Osteoblast (primary cell): Measurements from ENCODE around the gene SLC39A11. TPM values are rescaled to one million over a fixed set of nuclear protein-coding genes. Genes with fewer than 3 reads are reported as not detected.

ENCODE experiments used
- DNase-seq: peaks from one replicate; pipeline ENCODE4 v3.0.0; 2011; ENCODE audit warnings: low spot score, mixed read lengths; ENCODE audit not compliant: insufficient read length; ENCODE audit errors: missing footprints
- H2AFZ ChIP-seq: 2 replicates; pipeline ENCODE4 v1.6.0; 2011; ENCODE audit warnings: mild to moderate bottlenecking, low read length
- H3K27ac ChIP-seq: 2 replicates; pipeline ENCODE4 v1.5.1; 2011; ENCODE audit warnings: mild to moderate bottlenecking, low read depth, low read length, moderate library complexity
- H3K27me3 ChIP-seq: 2 replicates; pipeline ENCODE4 v1.6.0; 2012; ENCODE audit warnings: mild to moderate bottlenecking, control low read depth, inconsistent platforms, low read length, moderate library complexity; ENCODE audit not compliant: insufficient read depth
- H3K36me3 ChIP-seq: 2 replicates; pipeline ENCODE4 v1.5.1; 2011; ENCODE audit warnings: mild to moderate bottlenecking, low read length, control low read depth, moderate library complexity; ENCODE audit not compliant: insufficient read depth
- H3K4me1 ChIP-seq: 2 replicates; pipeline ENCODE4 v1.5.1; 2011; ENCODE audit warnings: mild to moderate bottlenecking, low read length, control low read depth, moderate library complexity; ENCODE audit not compliant: insufficient read depth
- H3K4me2 ChIP-seq: 2 replicates; pipeline ENCODE4 v1.6.0; 2011; ENCODE audit warnings: mild to moderate bottlenecking, low read length; ENCODE audit not compliant: insufficient read depth
- H3K4me3 ChIP-seq: fragments of 200-600 bp; sonication (generic); 3 replicates; pipeline ENCODE4 v1.5.1; 2012; ENCODE audit warnings: mild to moderate bottlenecking, low read length, inconsistent platforms; ENCODE audit not compliant: insufficient read depth
- H3K79me2 ChIP-seq: 2 replicates; pipeline ENCODE4 v1.6.0; 2012; ENCODE audit warnings: mild to moderate bottlenecking, low read length, control low read depth, inconsistent platforms; ENCODE audit not compliant: insufficient read depth
- H3K9me3 ChIP-seq: 2 replicates; pipeline ENCODE4 v1.5.1; 2011; ENCODE audit warnings: low read depth, low read length, control low read depth
- H4K20me1 ChIP-seq: 2 replicates; pipeline ENCODE4 v1.6.0; 2012; ENCODE audit warnings: mild to moderate bottlenecking, low read length, control low read depth; ENCODE audit not compliant: insufficient read depth
- total RNA-seq: library from RNA; depleted of rRNA; stranded (reverse); fragments of >200 nt; gene quantifications from 2 replicates; pipeline ENCODE4 v1.2.3, GENCODE V29; 2012
- TF ChIP-seq, protein P1 (sequence below): IDR thresholded peaks from 2 replicates; pipeline ENCODE4 v1.5.1; 2011; ENCODE audit warnings: mild to moderate bottlenecking, low read depth, low read length, moderate library complexity; ENCODE audit errors: extremely low read depth

The SLC39A11 gene
- total RNA-seq, 1 donor: 27.1 TPM

GRCh38 chr17:72644492-72644891 lies 448.0 kb downstream of the SLC39A11 start:
- peak; percentile 74 for DNase-seq
- Histone ChIP-seq H3K36me3 (no peaks in the 10 kb centered on the region), H3K27ac (no peak overlapping the region), H3K4me3 (no peak overlapping the region), H3K4me1 (no peaks in the 10 kb centered on the region), H3K9me3 (no peaks in the 10 kb centered on the region), H3K27me3 (peaks cover 13% of the 10 kb centered on the region), H4K20me1 (no peaks in the 10 kb centered on the region), H2AFZ (no peak overlapping the region), H3K79me2 (no peaks in the 10 kb centered on the region), H3K4me2 (no peak overlapping the region)
- TF ChIP-seq, protein P1, sequence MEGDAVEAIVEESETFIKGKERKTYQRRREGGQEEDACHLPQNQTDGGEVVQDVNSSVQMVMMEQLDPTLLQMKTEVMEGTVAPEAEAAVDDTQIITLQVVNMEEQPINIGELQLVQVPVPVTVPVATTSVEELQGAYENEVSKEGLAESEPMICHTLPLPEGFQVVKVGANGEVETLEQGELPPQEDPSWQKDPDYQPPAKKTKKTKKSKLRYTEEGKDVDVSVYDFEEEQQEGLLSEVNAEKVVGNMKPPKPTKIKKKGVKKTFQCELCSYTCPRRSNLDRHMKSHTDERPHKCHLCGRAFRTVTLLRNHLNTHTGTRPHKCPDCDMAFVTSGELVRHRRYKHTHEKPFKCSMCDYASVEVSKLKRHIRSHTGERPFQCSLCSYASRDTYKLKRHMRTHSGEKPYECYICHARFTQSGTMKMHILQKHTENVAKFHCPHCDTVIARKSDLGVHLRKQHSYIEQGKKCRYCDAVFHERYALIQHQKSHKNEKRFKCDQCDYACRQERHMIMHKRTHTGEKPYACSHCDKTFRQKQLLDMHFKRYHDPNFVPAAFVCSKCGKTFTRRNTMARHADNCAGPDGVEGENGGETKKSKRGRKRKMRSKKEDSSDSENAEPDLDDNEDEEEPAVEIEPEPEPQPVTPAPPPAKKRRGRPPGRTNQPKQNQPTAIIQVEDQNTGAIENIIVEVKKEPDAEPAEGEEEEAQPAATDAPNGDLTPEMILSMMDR: no peak

DNA sequence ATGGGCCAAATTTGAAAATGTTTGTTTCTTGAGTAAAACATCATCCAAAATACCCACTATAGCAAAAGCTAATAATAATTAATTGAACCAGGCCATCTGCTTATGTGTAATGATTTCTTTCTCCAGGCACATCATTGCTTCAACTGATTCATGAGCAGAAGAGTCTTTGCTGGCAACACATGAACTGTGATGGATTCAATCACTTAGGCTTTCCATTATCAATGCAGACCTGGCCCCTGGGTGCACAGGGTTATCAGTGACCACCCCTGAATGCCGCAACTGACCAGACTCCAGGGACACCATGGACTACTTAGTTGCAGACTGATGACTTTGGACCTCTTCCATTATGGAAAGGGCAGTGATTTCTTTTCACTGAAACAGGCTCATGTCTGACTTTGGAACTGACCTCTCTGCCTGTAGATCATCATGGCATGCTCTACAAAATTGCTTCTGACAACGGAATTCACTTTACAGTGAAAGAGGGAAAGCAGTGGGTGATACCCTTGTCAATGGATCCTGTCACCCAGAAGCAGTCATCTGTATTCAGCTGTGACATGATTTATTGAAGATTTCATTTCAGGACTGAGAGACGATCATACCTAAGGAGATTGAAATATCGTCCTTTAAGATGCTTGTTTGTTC lies 448.8 kb downstream of the SLC39A11 start:
- no peak overlapping the region for H3K4me2 ChIP-seq
- H3K4me1 ChIP-seq: no peaks in the 10 kb centered on the region
- no peak for DNase-seq
- H3K4me3 ChIP-seq: no peak overlapping the region
- no peaks in the 10 kb centered on the region for H3K9me3 ChIP-seq
- no peaks in the 10 kb centered on the region for H3K36me3 ChIP-seq
- no peak overlapping the region for H2AFZ ChIP-seq
- no peak overlapping the region for H3K27ac ChIP-seq
- TF ChIP-seq, protein P1: no peak
- H3K79me2 ChIP-seq: no peaks in the 10 kb centered on the region
- no peaks in the 10 kb centered on the region for H4K20me1 ChIP-seq
- H3K27me3 ChIP-seq: peaks cover 18% of the 10 kb centered on the region

- H3K27me3 ChIP-seq: peaks cover 21% of the 10 kb centered on the region
- no peaks in the 10 kb centered on the region for H3K36me3 ChIP-seq
- no peaks in the 10 kb centered on the region for H3K79me2 ChIP-seq
- H3K4me2 ChIP-seq: no peak overlapping the region
- no peaks in the 10 kb centered on the region for H3K4me1 ChIP-seq
- TF ChIP-seq, protein P1: no peak
- no peak overlapping the region for H3K4me3 ChIP-seq
- H4K20me1 ChIP-seq: no peaks in the 10 kb centered on the region
- H3K27ac ChIP-seq: no peak overlapping the region
- H3K9me3 ChIP-seq: no peaks in the 10 kb centered on the region
- no peak overlapping the region for H2AFZ ChIP-seq
- DNase-seq: no peak
These were observed 449.8 kb downstream of the SLC39A11 start for GRCh38 chr17:72642720-72643119.

- Histone ChIP-seq H3K36me3 (no peaks in the 10 kb centered on the region), H3K27me3 (peaks cover 32% of the 10 kb centered on the region), H3K9me3 (no peaks in the 10 kb centered on the region), H3K4me1 (no peaks in the 10 kb centered on the region), H2AFZ (no peak overlapping the region), H4K20me1 (no peaks in the 10 kb centered on the region), H3K4me3 (peak overlapping the region; percentile 34), H3K79me2 (no peaks in the 10 kb centered on the region), H3K27ac (no peak overlapping the region), H3K4me2 (peak overlapping the region; percentile 61)
- peak; percentile 88 for DNase-seq
- TF ChIP-seq, protein P1: no peak
These were observed 451.9 kb downstream of the SLC39A11 start for GRCh38 chr17:72640415-72641165.
